SK-N-SH (cell line): Measurements from ENCODE around the gene IL11RA. TPM values are rescaled to one million over a fixed set of nuclear protein-coding genes. Genes with fewer than 3 reads are reported as not detected.
A peak's percentile ranks its signal among the peaks of the same experiment; 100 is the strongest.

Experiments
- CTCF ChIA-PET: fragments of 300-600, 350-600 bp; formaldehyde crosslinking; extraction: SDS; loops from one replicate; lab custom pipeline; 2021; lab: Yijun Ruan, JAX
- POLR2A ChIA-PET: fragments of 350-600 bp; sonication (Branson Sonifier 250); formaldehyde crosslinking; extraction: SDS; loops from one replicate; lab custom pipeline; 2020; ENCODE audit warnings: antibody characterized with exemption, inconsistent platforms; lab: Yijun Ruan, JAX
- DNase-seq: peaks from one replicate; pipeline ENCODE4 v3.0.0; 2012
- H2AFZ ChIP-seq: fragments of 200-600 bp; sonication (generic); 2 replicates; pipeline ENCODE4 v1.8.1; 2016; ENCODE audit warnings: antibody characterized with exemption, mild to moderate bottlenecking, low read depth
- H3F3A ChIP-seq: fragments of 200-600 bp; sonication (generic); replicated peaks from 2 replicates; pipeline ENCODE3; 2016; ENCODE audit warnings: antibody characterized with exemption, mild to moderate bottlenecking; ENCODE audit not compliant: insufficient read depth
- H3K27ac ChIP-seq, 2 experiments: fragments of 200-500 bp in 1 of 2; fragments of 200-600 bp in 1 of 2; sonication (Bioruptor generic) in 1 of 2; sonication (generic), shearing (Covaris generic) in 1 of 2; 2 replicates each; pipeline versions ENCODE4 v1.5.1 to v1.6.1; 2014 to 2016; ENCODE audit warnings: low read depth in 2 of 2, inconsistent platforms in 1 of 2, low read length in 1 of 2, mild to moderate bottlenecking in 1 of 2, mixed read lengths in 1 of 2
- H3K27me3 ChIP-seq: fragments of 200-600 bp; sonication (generic), shearing (Covaris generic); 2 replicates; pipeline ENCODE4 v1.6.1; 2016; ENCODE audit warnings: mixed run types; ENCODE audit not compliant: insufficient read depth
- H3K36me3 ChIP-seq, 2 experiments: fragments of 200-500 bp in 1 of 2; fragments of 200-600 bp in 1 of 2; sonication (Bioruptor generic) in 1 of 2; sonication (generic) in 1 of 2; replicated peaks in 1 of 2; 2 replicates each; pipeline versions ENCODE3 to v1.5.1; 2014 to 2016; ENCODE audit warnings: low read length in 1 of 2, mild to moderate bottlenecking in 1 of 2; ENCODE audit not compliant: insufficient read depth in 2 of 2, control insufficient read depth in 1 of 2
- H3K4me1 ChIP-seq, 2 experiments: fragments of 200-500 bp in 1 of 2; fragments of 200-600 bp in 1 of 2; sonication (Bioruptor generic) in 1 of 2; sonication (generic), shearing (Covaris generic) in 1 of 2; 2 replicates each; pipeline versions ENCODE4 v1.5.1 to v1.6.1; 2014 to 2016; ENCODE audit warnings: low read depth in 1 of 2, low read length in 1 of 2, mixed run types in 1 of 2; ENCODE audit not compliant: insufficient read depth in 2 of 2, control insufficient read depth in 1 of 2
- H3K4me2 ChIP-seq: fragments of 200-600 bp; sonication (generic), shearing (Covaris generic); 2 replicates; pipeline ENCODE4 v1.6.1; 2017; ENCODE audit warnings: mixed run types
- H3K4me3 ChIP-seq, 2 experiments: fragments of 200-500 bp in 1 of 2; fragments of 200-600 bp in 1 of 2; sonication (Bioruptor generic) in 1 of 2; sonication (generic), shearing (Covaris generic) in 1 of 2; 2 replicates each; pipeline versions ENCODE4 v1.5.1 to v1.8.1; 2014 to 2016; ENCODE audit warnings: low read depth in 2 of 2, inconsistent platforms in 1 of 2, low read length in 1 of 2, mild to moderate bottlenecking in 1 of 2, mixed read lengths in 1 of 2, moderate library complexity in 1 of 2
- H3K79me2 ChIP-seq: fragments of 200-600 bp; sonication (generic); 2 replicates; pipeline ENCODE4 v1.8.1; 2017; ENCODE audit warnings: mild to moderate bottlenecking; ENCODE audit not compliant: insufficient read depth
- H3K9ac ChIP-seq: fragments of 200-600 bp; sonication (generic); 2 replicates; pipeline ENCODE4 v1.6.1; 2017; ENCODE audit warnings: mixed run types
- H3K9me2 ChIP-seq: fragments of 200-600 bp; sonication (generic); 2 replicates; pipeline ENCODE4 v1.6.1; 2017; ENCODE audit warnings: mixed run types
- H3K9me3 ChIP-seq: fragments of 200-600 bp; sonication (generic); 2 replicates; pipeline ENCODE4 v1.6.1; 2017; ENCODE audit warnings: mixed run types, mild to moderate bottlenecking, moderate library complexity
- H4K20me1 ChIP-seq: fragments of 200-600 bp; sonication (generic); 2 replicates; pipeline ENCODE4 v1.6.1; 2017; ENCODE audit warnings: mild to moderate bottlenecking, mixed run types; ENCODE audit not compliant: insufficient read depth
- CHD2 ChIP-seq: fragments of 150-350 bp; IDR thresholded peaks from 2 replicates; pipeline ENCODE4 v1.6.1; 2018; ENCODE audit warnings: low read length; ENCODE audit not compliant: partially characterized antibody
- CTCF ChIP-seq: fragments of 200-600 bp; sonication (generic); IDR thresholded peaks from 2 replicates; pipeline ENCODE4 v1.6.1; 2017; ENCODE audit warnings: antibody characterized with exemption, mild to moderate bottlenecking, moderate library complexity
- EP300 ChIP-seq, 2 experiments: IDR thresholded peaks; 2 replicates each; pipeline versions ENCODE4 v1.4.0 to v1.6.1; 2012; ENCODE audit warnings: borderline replicate concordance in 1 of 2, low read depth in 1 of 2, low read length in 1 of 2
- FOSL2 ChIP-seq: IDR thresholded peaks from 2 replicates; pipeline ENCODE4 v1.4.0; 2012; ENCODE audit warnings: low read depth, mild to moderate bottlenecking, moderate library complexity, borderline replicate concordance
- FOXJ3 ChIP-seq: sonication (generic); formaldehyde crosslinking; IDR thresholded peaks from 2 replicates; pipeline ENCODE4 v1.5.1; 2020; ENCODE audit warnings: mild to moderate bottlenecking, missing genetic modification reagents
- FOXM1 ChIP-seq: IDR thresholded peaks from 2 replicates; pipeline ENCODE4 v1.4.0; 2012; ENCODE audit warnings: low read depth, mild to moderate bottlenecking
- GABPA ChIP-seq: IDR thresholded peaks from 2 replicates; pipeline ENCODE4 v1.4.0; 2012; ENCODE audit warnings: low read depth, mild to moderate bottlenecking
- GATA2 ChIP-seq: sonication (generic); formaldehyde crosslinking; IDR thresholded peaks from 2 replicates; pipeline ENCODE4 v1.5.0; 2020; ENCODE audit warnings: mild to moderate bottlenecking, missing genetic modification reagents
- IRF3 ChIP-seq: fragments of 150-350 bp; IDR thresholded peaks from 2 replicates; pipeline ENCODE4 v1.6.1; 2016; ENCODE audit warnings: mild to moderate bottlenecking, low read depth, low read length
- JUND ChIP-seq: IDR thresholded peaks from 2 replicates; pipeline ENCODE4 v1.4.0; 2012
- MAX ChIP-seq: IDR thresholded peaks from 2 replicates; pipeline ENCODE4 v1.4.0; 2012; ENCODE audit warnings: low read depth
- MEF2A ChIP-seq: IDR thresholded peaks from 2 replicates; pipeline ENCODE4 v1.4.0; 2012; ENCODE audit warnings: low read depth, borderline replicate concordance
- MXI1 ChIP-seq: IDR thresholded peaks from 2 replicates; pipeline ENCODE4 v1.6.1; 2012; ENCODE audit warnings: mild to moderate bottlenecking, low read depth, low read length, improper control_type of control experiment
- NFIC ChIP-seq: IDR thresholded peaks from 2 replicates; pipeline ENCODE4 v1.4.0; 2012; ENCODE audit warnings: borderline replicate concordance
- NRF1 ChIP-seq: IDR thresholded peaks from 2 replicates; pipeline ENCODE4 v1.6.1; 2012; ENCODE audit warnings: low read depth, mild to moderate bottlenecking, low read length
- PBX3 ChIP-seq: IDR thresholded peaks from 2 replicates; pipeline ENCODE4; 2012
- POLR2AphosphoS5 ChIP-seq: IDR thresholded peaks from 2 replicates; pipeline ENCODE4 v1.6.1; 2012; ENCODE audit warnings: low read depth, low read length
- RCOR1 ChIP-seq: fragments of 150-350 bp; IDR thresholded peaks from 2 replicates; pipeline ENCODE4 v1.6.1; 2017; ENCODE audit warnings: antibody characterized with exemption, low read length
- RXRA ChIP-seq: IDR thresholded peaks from 2 replicates; pipeline ENCODE4 v1.4.0; 2012; ENCODE audit warnings: low read depth, mild to moderate bottlenecking, borderline replicate concordance
- SIN3A ChIP-seq: IDR thresholded peaks from 2 replicates; pipeline ENCODE4 v1.6.1; 2012; ENCODE audit warnings: low read depth, mild to moderate bottlenecking, low read length, moderate library complexity, borderline replicate concordance
- TEAD4 ChIP-seq: IDR thresholded peaks from 2 replicates; pipeline ENCODE4 v1.4.0; 2012; ENCODE audit warnings: mild to moderate bottlenecking, borderline replicate concordance; ENCODE audit not compliant: insufficient read depth
- USF1 ChIP-seq: IDR thresholded peaks from 2 replicates; pipeline ENCODE4 v1.4.0; 2012; ENCODE audit warnings: low read depth, borderline replicate concordance
- YY1 ChIP-seq: IDR thresholded peaks from 2 replicates; pipeline ENCODE4 v1.4.0; 2012; ENCODE audit warnings: low read depth, mild to moderate bottlenecking
- ZBTB33 ChIP-seq: IDR thresholded peaks from 2 replicates; pipeline ENCODE4 v1.4.0; 2012; ENCODE audit warnings: low read depth, borderline replicate concordance
- WGBS: methylation state at CpG from one replicate; pipeline ENCODE4 v1.1.6; 2017; ENCODE audit warnings: low lambda C conversion rate; 5-methylcytosine and 5-hydroxymethylcytosine counted together
- polyA plus RNA-seq, 3 experiments: library from polyadenylated mRNA; depleted of rRNA; stranded (reverse); fragments of >200 nt; gene quantifications; 2 replicates each; pipeline ENCODE4 v1.2.3, GENCODE V29; 2012

The IL11RA gene
- polyA plus RNA-seq, 1 of the 3 experiments (the other 2 are of a cell fraction), result 16.5 TPM

- peak; percentile 75 for DNase-seq
- H3K79me2 ChIP-seq, result peaks cover 23% of the 10 kb centered on the region
- H3K4me2 ChIP-seq, result no peak overlapping the region
- no peak overlapping the region for H3K9ac ChIP-seq
- peaks cover 23 to 34% of the 10 kb centered on the region in 2 experiments for H3K36me3 ChIP-seq
- H3K9me3 ChIP-seq, result no peaks in the 10 kb centered on the region
- CTCF ChIA-PET, result interaction anchor here (0.9 to 8.8 kb wide), 10 partner anchors 10 to 211 kb away, joined by 3 to 256 read pairs (median 6); partner anchors contain the start of genes ARID3C, GALT and SIGMAR1
- H2AFZ ChIP-seq, result no peak overlapping the region
- no peaks in the 10 kb centered on the region for H3K27me3 ChIP-seq
- H3K4me3 ChIP-seq, result no peak overlapping the region
- no peaks in the 10 kb centered on the region for H4K20me1 ChIP-seq
- POLR2A ChIA-PET, result interaction anchor here (0.9 to 1.2 kb wide), 2 partner anchors 22 to 31 kb away, joined by 3 to 11 read pairs; partner anchors contain the start of genes GALT and SIGMAR1
- no peak overlapping the region for H3K27ac ChIP-seq
- H3K9me2 ChIP-seq, result no peaks in the 10 kb centered on the region
- WGBS, result 60% methylated on average over 2 of the region's 2 CpGs
- H3K4me1 ChIP-seq, result peaks cover 5 to 43% of the 10 kb centered on the region in 2 experiments; a peak in 2 of 4 replicates
- no peaks in the 10 kb centered on the region for H3F3A ChIP-seq
- TF ChIP-seq EP300 (IDR thresholded peaks at IDR 0.05; ENCODE audit: borderline replicate concordance in 1 of 2, low read depth in 1 of 2, low read length in 1 of 2) (peak in 1 of 2 experiments; percentile 51; a peak in 2 of 4 replicates), ZBTB33 (no peak), NFIC (no peak), POLR2AphosphoS5 (no peak), CHD2 (peak; percentile 42), CTCF (no peak), MAX (no peak), GABPA (no peak), MXI1 (peak; percentile 58; the same call in 1 of the 2 replicates), YY1 (no peak), MEF2A (no peak), PBX3 (no peak), NRF1 (no peak), TEAD4 (no peak), IRF3 (no peak), FOSL2 (no peak), RXRA (no peak), GATA2 (peak; percentile 70), USF1 (no peak), FOXJ3 (CRISPR knock-in tag) (no peak), SIN3A (no peak), JUND (no peak), RCOR1 (peak; percentile 99), FOXM1 (no peak)
Measured at GRCh38 chr9:34615132-34615531, 36.9 kb upstream of the IL11RA start.
